NCI-H510A (cell line): ENCODE measurements around the gene FARSA.
"Not testable (repeated sequence)": the region's sequence is repeated elsewhere in the genome, so short reads cannot be mapped to it uniquely, and the experiment has no call there.

Experiments used
- DNase-seq: peaks from one replicate; lab custom pipeline; 2025; lab: John Stamatoyannopoulos, UW

Gene FARSA

GRCh38 chr19:12890787-12891552 lies 42.5 kb downstream of the FARSA start, which contains the start of gene GCDH:
TSS of gene GCDH (plus strand) at chr19:12891160. CDS start at chr19:12891305, 145 bp downstream.
- peak; percentile 99 for DNase-seq

- DNase-seq: not testable (repeated sequence)
These were observed 43.2 kb downstream of the FARSA start for GRCh38 chr19:12890299-12890786.

GRCh38 chr19:12888006-12888603 lies 45.4 kb downstream of the FARSA start:
- no peak for DNase-seq

- DNase-seq: no peak
These were observed 46.4 kb downstream of the FARSA start, which contains the start of gene KLF1 for GRCh38 chr19:12886969-12887747. TSS of gene KLF1 (minus strand) at chr19:12887201. CDS start at chr19:12887140, 61 bp downstream.

- no peak for DNase-seq
These were observed 46.9 kb downstream of the FARSA start for GRCh38 chr19:12886651-12886968.

- DNase-seq: no peak
These were observed 47.5 kb downstream of the FARSA start for GRCh38 chr19:12885749-12886650.

GRCh38 chr19:12884926-12885748 lies 48.4 kb downstream of the FARSA start:
- DNase-seq: peak; percentile 96

- DNase-seq: no peak
These were observed 48.9 kb downstream of the FARSA start for GRCh38 chr19:12884627-12884925.

- DNase-seq: no peak
These were observed 49.3 kb downstream of the FARSA start for GRCh38 chr19:12884202-12884601.

- no peak for DNase-seq
These were observed 50.9 kb downstream of the FARSA start for GRCh38 chr19:12882589-12882988.

- DNase-seq: peak; percentile 92
These were observed 52.2 kb downstream of the FARSA start, which contains the start of gene DNASE2 for GRCh38 chr19:12881172-12881808. TSS of gene DNASE2 (minus strand) at chr19:12881449. CDS start at chr19:12881375, 74 bp downstream.

GRCh38 chr19:12880551-12881171 lies 52.9 kb downstream of the FARSA start:
- no peak for DNase-seq

GRCh38 chr19:12875086-12875485 lies 58.4 kb downstream of the FARSA start:
- no peak for DNase-seq

- DNase-seq: no peak
These were observed 59.4 kb downstream of the FARSA start for GRCh38 chr19:12873891-12874745.

GRCh38 chr19:12872941-12873890 lies 60.3 kb downstream of the FARSA start:
- DNase-seq: no peak
